HG03103 (cell line): ENCODE results near the gene NYAP2.

Experiments used
- ATAC-seq: cut with Tn5 transposase; IDR thresholded peaks from one replicate; pipeline ENCODE4 v1.9.1; 2021; ENCODE audit warnings: low read depth; ENCODE audit not compliant: unreplicated experiment

The NYAP2 gene

DNA sequence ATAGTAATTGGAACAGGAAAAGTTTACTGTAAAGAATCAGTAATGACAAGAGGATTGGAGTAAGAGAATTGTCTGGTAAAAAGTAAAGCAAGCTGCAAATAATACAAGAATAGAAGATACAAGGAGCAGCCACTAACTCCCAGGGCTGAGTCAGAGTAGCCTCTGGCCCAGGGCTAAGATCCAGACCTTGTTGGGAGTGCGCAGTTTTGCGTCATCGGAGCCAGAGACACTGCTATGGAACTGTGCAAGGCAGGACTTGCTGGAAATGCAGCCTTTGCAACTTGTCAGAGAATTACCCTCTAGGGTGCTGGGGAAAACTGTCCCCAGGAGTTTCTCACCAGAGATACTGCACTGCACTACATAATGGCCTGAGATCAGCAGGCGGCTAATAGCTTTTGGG, 135.2 kb downstream of the NYAP2 start:
- ATAC-seq = no peak

DNA sequence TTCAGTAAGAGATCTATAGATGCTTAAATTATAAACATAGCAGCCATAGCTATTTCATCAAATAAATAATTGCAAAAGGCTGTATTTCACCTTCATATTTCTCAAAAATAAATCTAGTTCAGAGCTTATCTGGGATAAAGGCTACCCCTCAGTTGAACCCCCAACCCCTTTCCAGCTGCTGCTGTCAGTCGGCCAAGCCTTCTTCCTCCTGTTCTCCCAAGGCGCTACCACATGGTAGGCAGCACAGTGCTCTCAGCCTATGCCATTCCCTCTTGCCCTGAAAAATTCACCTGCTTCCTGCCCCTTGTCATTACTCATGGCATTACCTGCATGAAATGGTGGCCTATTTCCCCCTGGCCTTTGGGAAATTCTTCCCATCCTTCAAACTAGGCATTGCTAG, 136.5 kb downstream of the NYAP2 start:
- ATAC-seq = no peak

DNA sequence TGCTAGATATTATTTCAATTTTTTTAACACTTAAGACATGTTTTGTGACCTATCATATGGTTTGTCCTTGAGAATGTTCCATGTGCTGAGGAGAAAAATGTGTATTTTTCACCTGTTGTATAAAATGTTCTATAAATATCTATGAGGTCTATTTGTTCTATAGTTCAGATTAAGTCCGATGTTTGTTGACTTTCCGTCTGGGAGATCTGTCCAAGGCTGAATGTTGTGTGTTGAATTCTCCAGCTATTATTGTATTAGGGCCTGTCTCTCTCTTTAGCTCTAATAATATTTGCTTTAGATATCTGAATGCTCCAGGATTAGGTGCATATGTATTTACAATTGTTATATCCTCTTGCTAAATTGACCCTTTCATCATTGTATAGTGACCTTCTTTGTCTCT, 144.1 kb downstream of the NYAP2 start:
- no peak for ATAC-seq

DNA sequence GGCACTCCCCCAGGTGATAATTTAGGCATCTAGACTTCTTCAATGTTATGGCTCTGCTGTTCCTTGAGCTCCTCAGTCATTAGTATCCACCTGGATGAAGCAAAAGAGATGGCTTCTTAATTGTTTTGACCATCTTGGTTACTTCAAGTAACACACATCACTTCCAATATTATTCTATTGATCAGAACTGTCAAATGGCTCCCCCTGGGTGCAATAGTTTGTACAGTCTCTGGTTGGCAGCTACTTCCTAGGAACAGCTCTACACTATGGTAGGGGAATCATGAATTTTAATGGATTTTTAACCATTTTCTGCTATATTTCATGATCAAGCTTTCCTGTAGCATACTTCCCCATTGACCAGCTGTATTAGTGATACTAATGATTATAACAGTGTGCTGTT, 157.0 kb downstream of the NYAP2 start:
- ATAC-seq = no peak

DNA sequence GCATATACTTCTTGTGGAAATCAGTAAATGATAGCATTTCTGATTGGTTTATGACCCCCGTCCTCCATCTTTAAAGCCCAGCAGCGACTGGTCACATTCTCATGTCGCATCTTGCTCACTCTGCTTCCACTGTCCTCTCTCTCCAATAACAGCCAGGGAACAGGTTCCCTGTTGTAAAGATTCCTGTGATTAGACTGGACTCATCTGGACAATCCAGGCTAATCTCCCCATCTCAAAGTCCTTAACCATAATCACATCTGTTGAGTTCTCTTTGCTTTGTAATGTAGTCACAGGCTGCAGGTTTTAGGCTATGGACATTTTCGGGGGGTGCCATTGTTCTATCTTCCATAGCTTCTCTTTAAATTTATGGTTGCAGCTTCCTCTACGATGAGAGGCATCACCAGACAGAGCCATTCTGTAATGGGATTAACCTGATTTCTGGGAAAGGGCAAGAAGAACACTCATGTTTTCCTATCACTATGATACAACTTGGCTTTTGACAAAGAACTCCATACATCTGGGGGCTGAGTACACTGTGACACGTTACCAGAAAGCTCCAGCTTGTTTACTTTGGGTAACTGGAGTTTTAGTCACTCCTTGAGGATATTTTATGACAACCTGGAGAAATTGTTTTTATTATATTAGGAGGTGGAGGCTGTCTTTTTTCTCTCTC, 159.0 kb downstream of the NYAP2 start:
- no peak for ATAC-seq

DNA sequence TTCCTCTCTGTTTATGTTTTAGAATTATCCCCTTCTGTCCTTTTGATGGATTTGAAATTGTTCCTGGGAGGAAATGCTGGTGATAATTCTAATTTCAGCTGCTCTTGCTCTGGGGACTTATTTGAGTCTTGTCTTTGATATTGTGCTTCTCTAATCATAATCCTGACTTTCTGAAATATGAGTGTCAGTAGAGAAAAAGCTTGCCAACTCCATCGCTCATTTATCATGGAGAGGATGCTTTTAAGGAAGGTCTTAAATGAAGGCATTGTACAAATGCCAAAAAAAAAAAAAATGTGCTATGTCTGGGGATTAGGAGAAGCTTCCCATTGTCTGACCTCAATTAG, 159.5 kb downstream of the NYAP2 start:
- no peak for ATAC-seq

DNA sequence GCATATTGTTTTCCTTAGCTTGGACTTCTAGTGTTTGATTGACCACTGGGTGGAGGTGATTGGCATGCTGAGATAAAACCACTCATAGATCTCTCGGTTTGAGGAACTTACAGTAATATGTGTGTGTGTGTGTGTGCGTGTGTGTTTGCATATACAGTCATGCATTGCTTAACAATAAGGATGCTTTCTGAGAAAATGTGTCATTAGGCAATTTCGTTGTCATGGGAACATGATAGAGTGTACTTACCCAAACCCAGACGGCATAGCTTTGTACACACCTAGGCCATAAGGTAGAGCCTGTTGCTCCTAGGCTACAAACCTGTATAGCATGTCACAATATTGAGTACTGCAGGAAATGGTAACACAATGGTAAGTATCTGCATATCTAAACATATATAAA, 167.3 kb downstream of the NYAP2 start:
- no peak for ATAC-seq

DNA sequence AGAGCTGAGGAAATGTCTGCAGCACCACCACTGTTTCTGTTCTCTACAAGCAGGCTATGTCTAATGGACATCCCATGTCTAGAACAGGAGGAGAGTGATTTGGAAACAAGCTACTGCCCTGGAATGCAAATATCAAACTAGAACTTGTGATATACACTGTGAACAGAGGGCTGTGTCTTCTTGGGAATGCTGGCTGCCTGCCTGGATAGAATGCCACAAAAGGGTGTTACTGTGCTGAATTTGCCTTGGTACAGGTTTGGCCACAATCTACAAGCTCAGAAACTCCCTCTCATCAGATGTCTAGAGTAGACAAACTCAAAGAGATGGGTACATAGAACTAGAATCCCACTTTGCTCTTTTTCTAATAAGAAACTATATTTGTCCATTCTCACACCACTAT, 170.5 kb downstream of the NYAP2 start:
- no peak for ATAC-seq

DNA sequence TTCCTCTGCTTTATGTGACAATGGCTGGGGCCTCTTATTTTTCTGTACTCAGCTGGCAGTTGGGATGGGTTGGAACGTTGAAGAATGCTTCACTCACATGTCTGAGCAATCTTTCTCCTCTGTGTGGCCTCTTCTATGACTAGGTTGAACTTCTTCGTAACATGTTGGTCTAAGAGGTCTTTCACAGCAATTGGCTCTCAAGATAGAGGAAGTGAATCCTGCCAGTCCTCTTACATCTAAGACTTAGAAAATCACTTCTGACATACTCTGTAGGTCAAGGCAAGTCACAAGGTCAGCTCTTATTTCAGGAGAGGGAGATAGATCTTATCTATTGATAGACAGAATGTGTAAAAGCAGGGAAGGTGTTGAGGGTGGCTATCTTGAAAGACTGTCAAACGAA, 174.1 kb downstream of the NYAP2 start:
- no peak for ATAC-seq

DNA sequence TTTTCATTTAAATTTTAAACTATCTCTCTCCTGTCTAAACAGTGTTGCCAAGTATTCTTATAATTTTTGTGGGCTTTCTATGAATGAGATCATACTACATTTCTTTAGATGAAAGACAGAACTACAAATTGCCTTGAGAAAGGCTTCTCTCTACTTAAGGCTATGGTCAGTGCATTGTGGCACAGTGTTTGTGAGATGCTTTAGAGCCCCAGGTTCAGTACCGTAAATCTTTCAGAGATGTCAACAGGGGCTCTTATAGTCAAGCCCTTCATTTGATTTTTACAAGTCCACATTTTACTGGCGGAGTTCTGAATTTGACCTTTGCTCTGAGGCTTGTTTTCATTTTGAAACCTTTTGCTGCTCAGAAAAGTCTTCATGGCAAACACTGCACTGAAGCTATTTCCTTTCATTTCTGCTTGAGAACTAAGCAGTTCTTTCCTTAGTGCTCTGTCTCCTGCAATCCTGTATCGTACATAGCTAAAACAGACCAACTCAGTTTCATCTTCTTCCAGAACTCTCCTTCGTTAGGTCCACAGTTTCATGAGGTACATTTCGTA, 175.2 kb downstream of the NYAP2 start:
- ATAC-seq = no peak

DNA sequence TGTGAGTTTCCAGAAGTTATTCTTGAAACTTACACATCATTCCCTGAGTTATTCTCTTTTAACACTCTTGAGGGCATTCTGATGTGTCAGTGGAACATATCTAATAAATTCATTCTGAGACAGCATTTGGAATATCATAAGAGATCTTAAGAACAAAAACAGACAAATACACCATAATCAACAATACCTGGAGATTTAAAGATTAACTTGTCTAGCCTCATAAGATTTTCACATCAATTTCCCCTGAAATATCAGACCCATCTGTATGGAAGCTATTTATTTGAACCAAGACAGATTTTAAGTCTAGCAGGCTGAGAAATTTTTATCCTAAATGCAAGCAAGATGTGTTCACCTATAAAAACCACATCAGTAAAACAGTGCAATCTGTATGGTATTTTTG, 181.6 kb downstream of the NYAP2 start:
- ATAC-seq = no peak

DNA sequence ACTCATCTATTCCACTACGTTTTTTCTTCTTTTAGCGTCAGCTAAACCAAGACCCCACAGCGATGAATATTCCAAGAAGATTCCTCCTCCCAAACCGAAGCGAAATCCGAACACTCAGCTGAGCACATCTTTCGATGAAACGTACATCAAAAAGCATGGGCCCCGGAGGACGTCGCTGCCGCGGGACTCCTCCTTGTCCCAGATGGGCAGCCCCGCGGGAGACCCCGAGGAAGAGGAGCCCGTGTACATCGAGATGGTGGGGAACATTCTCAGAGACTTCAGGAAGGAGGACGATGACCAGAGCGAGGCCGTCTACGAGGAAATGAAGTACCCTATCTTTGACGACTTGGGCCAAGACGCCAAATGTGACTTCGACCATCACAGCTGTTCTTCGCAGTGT, 182.4 kb downstream of the NYAP2 start:
- ATAC-seq = no peak

DNA sequence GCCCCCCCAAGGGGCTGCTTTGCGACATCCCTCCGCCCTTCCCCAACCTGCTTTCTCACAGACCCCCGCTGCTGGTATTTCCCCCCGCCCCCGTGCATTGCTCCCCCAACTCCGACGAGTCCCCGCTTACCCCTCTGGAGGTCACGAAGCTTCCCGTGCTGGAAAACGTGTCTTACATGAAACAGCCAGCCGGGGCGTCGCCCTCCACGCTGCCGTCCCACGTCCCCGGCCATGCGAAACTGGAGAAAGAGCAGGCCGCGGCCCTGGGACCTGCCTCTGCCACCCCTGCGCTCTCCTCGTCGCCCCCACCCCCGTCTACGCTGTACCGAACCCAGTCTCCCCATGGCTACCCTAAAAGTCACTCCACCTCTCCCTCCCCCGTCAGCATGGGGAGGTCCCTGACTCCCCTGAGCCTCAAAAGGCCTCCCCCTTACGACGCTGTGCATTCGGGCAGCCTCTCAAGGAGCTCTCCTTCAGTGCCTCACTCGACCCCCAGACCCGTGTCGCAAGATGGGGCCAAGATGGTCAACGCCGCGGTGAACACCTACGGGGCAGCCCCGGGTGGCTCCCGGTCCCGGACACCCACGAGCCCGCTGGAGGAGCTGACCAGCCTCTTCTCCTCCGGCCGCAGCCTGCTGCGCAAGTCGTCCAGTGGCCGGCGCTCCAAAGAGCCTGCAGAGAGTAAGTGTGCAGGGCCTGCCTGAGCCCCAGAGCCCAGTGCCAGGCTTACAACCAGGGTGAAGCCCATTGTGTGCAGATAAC, 183.0 kb downstream of the NYAP2 start:
- ATAC-seq = no peak

DNA sequence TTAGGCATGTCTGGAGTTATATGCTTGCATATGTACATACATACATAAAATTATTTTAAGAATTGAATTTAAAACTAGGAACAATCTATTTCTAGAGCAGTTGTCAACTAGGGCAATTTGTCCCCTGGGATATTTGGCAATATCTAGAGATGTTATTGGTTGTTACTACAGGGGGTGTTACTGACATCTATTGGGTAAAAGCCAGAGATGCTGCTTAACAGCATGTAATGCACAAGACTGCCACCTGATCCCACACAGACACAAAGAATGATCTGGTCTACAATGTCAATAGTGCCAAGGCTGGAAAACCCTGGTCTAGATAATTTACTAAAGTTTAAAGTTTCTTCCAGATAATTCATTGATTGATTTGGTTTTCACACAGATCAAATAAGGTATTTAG, 185.3 kb downstream of the NYAP2 start:
- no peak for ATAC-seq

DNA sequence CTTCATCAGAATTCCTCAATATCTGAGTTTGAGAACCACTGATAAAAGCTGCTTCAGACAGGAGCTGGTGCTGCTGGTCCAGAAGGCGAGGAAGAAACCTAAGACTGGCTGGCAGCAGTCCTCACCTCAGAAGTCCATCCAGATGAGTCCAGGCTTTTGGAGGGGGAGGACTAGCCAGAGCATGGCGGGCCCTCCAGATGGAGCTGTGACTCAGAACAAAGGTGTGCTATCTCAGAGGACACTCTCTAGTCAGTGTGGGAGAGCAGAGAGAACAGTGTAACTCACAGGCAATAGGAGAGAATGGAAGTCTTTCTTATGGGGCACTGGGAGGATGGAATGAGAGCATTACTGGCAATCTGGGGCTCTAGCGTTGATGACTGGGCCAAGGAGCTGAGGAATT, 191.4 kb downstream of the NYAP2 start:
- no peak for ATAC-seq

DNA sequence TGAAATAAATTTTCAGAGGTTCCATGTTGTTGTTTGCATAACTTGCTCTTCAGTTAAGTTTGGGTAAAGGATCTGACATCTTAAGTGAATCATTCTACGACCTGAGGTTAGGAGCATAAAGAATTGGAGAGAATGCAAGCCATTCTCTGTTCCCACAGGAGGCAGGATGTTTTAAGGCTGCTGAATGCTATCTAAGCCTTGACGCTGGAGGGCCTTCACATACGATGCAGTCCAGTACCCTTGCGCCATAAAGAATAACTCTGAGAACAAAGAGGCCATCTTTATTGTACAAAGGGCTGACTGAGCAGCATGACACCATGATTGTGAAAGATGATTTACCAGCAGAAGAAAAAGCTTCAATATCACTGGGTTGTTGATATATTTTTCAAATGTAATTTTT, 198.4 kb downstream of the NYAP2 start:
- no peak for ATAC-seq

DNA sequence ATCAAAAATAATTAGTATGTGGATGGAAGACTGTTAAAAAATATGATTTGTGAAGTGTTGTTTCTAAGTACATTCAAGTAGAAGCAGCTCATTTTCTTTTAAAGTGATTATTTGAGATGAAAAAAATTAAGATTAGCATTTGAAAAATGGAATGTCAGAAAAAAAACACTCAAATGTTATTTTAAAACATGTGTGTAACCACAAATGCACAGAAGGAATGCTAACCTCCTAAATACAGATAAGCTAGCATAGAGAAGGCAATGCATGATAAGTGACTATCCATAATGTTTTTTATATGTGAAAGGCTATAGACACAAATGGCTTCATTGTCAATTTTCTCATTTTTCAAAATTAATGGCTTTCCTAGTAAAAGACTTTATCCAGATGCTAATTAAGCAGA, 198.9 kb downstream of the NYAP2 start:
- no peak for ATAC-seq

DNA sequence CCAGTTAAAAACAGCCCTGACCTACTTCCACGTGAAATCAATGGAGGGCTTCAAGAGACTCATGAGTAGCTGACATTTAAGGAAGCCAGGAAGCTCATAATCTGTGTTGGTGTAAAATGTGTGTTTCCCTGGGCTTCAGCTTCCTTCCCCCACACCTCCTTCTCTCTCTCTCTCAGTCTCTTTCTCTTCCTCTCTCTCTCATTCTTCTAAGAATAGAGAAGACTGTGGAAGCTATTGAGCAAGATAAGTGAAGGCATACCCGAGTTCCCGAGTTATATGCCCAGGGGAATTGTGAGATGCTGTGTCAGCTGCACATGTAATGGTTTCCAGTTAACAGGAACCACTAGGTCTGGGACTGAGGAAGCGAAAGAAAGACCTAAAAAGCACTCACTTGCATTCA, 199.4 kb downstream of the NYAP2 start:
- no peak for ATAC-seq

DNA sequence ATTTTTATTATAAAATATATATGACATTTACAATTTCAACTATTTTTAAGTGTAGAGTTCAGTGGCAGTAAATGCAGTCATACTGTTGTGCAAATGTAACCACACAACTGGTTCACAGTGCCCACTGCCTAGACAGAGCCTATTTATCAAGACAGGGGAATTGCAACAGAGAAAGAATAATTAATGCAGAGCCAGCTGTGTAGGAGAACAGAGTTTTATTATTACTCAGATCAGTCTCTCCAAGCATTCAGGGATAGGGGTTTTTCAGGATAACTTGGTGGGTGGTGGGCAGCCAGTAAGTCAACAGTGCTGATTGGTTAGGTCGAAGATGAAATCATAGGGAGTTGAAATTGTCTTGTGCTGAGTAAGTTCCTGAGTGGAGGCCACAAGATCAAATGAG, 200.3 kb downstream of the NYAP2 start:
- ATAC-seq = no peak

DNA sequence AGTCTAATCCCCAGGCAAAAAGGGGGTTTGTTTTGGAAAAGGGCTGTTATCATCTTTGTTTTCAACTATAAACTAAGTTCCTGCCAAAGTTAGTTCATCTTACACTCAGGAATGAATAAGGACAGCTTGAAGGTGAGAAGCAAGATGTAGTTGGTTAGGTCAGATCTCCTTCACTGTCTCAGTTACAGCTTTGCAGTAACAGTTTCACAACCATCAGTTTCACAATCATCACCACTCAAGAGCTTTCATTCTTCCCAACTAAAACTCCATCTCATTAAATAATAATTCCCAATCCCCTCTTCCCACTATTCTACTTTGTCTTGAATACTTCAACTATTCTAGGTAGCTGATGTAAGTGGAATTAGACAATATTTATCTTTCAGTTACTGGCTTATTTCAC, 200.9 kb downstream of the NYAP2 start:
- ATAC-seq = no peak

DNA sequence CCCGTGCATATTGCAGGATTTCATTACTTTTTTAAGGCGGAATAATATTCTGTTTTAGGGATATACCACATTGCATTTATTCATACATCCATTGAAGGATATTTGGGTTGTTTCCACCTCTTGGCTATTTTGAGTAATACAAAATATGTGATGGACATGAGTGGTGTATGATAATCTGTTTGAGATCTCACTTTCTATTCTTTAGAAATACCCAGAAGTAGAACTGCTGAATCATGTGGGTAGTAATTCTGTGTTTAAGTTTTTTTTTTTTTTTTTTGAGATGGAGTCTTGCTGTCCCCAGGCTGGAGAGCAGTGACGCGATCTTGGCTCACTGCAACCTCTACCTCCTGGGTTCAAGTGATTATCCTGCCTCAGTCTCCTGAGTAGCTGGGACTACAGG, 201.4 kb downstream of the NYAP2 start:
- no peak for ATAC-seq

DNA sequence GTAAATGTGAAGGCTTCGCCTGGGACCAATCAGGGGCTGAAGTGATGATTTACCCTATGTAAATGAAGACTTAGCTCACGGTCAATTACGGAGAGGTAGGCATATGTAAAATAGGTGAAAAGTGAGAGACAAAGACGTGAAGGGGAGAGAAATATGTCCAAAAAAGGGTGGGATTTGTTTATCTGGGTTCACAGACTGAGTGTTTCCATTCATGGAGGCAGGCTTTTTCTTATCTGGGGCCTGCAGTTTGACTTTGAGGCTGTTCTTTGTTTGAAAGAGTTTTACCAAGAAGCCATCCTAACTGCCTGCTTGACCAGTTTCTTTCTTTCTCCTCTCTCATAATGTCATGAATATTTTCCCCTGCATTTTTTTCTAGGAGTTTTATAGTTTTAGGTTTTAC, 202.7 kb downstream of the NYAP2 start:
- ATAC-seq = no peak
